CD1c-positive myeloid dendritic cell (primary cell): Measurements from ENCODE around the gene PKNOX2.

Experiments
- DNase-seq: peaks from one replicate; pipeline ENCODE4 v3.0.0-alpha.2; 2016; ENCODE audit errors: extremely low spot score

Gene PKNOX2

GRCh38 chr11:125379981-125380380 is 215.4 kb downstream of the PKNOX2 start:
- DNase-seq = no peak

- no peak for DNase-seq
These were observed 216.3 kb downstream of the PKNOX2 start for GRCh38 chr11:125380756-125381445.

GRCh38 chr11:125381499-125382044 is 217.0 kb downstream of the PKNOX2 start:
- no peak for DNase-seq

- no peak for DNase-seq
These were observed 217.8 kb downstream of the PKNOX2 start for GRCh38 chr11:125382314-125382791.

- no peak for DNase-seq
These were observed 218.3 kb downstream of the PKNOX2 start for GRCh38 chr11:125382822-125383221.

- DNase-seq = no peak
These were observed 220.3 kb downstream of the PKNOX2 start for GRCh38 chr11:125384825-125385224.

GRCh38 chr11:125387901-125388300 is 223.3 kb downstream of the PKNOX2 start:
- DNase-seq = no peak

GRCh38 chr11:125388611-125389010 is 224.1 kb downstream of the PKNOX2 start:
- no peak for DNase-seq

- no peak for DNase-seq
These were observed 225.0 kb downstream of the PKNOX2 start for GRCh38 chr11:125389339-125390166.

- no peak for DNase-seq
These were observed 226.4 kb downstream of the PKNOX2 start for GRCh38 chr11:125390946-125391345.

GRCh38 chr11:125393331-125393730 is 228.8 kb downstream of the PKNOX2 start:
- DNase-seq = no peak

GRCh38 chr11:125394296-125394695 is 229.7 kb downstream of the PKNOX2 start:
- no peak for DNase-seq

GRCh38 chr11:125397421-125397820 is 232.9 kb downstream of the PKNOX2 start:
- no peak for DNase-seq

GRCh38 chr11:125398475-125398874 is 233.9 kb downstream of the PKNOX2 start:
- no peak for DNase-seq

GRCh38 chr11:125398994-125399640 is 234.6 kb downstream of the PKNOX2 start:
- DNase-seq = no peak

GRCh38 chr11:125399945-125400344 is 235.4 kb downstream of the PKNOX2 start:
- no peak for DNase-seq

- DNase-seq = no peak
These were observed 236.7 kb downstream of the PKNOX2 start for GRCh38 chr11:125401235-125401634.

- DNase-seq = no peak
These were observed 237.2 kb downstream of the PKNOX2 start for GRCh38 chr11:125401746-125402145.

- DNase-seq = no peak
These were observed 237.9 kb downstream of the PKNOX2 start for GRCh38 chr11:125402435-125402834.

GRCh38 chr11:125404157-125404810 is 239.7 kb downstream of the PKNOX2 start:
- no peak for DNase-seq
